ENCODE data around the gene MPO. TPM values are rescaled to one million over a fixed set of nuclear protein-coding genes. Genes with fewer than 3 reads are reported as not detected.

Gene MPO
- total RNA-seq, 2 experiments from 2014 or later: not detected

DNA sequence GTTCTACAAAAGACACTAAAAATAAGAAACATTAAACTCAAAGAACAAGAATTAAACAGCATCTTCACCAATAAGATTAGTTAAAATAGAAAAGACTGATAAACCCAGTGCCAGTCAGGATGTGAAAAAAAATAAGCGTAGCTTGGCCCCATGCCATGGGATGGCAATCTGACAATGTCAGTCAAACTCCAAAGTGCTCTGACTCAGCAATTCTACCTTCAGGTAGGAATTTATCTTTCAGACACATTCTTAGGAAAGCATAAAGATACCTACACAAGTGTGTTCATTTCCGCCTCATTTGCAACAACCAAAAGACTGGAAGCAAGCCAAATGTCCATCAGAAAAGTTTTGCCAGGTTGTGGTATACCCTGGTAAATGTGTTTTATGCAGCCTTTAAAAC, 9.1 kb upstream of the MPO start:
- no peaks in the 10 kb centered on the region for H3K9me3 Mint-ChIP-seq
- no peak overlapping the region for H3K4me3 Mint-ChIP-seq
- H3K27me3 Mint-ChIP-seq: peaks cover 39% of the 10 kb centered on the region
- POLR2A ChIA-PET: no interaction called here
- ATAC-seq (ENCODE audit: low read depth) (no peak), DNase-seq (no peak)
- H3K4me1 Mint-ChIP-seq: peaks cover under 1% of the 10 kb centered on the region
- no peak overlapping the region for H3K27ac Mint-ChIP-seq
- no peaks in the 10 kb centered on the region for H3K36me3 Mint-ChIP-seq

GRCh38 chr17:58285422-58285810, 4.7 kb upstream of the MPO start:
- no peak overlapping the region for H3K27ac Mint-ChIP-seq
- H3K27me3 Mint-ChIP-seq: peaks cover 19% of the 10 kb centered on the region
- POLR2A ChIA-PET: no interaction called here
- peaks cover 2% of the 10 kb centered on the region for H3K4me1 Mint-ChIP-seq
- no peaks in the 10 kb centered on the region for H3K9me3 Mint-ChIP-seq
- H3K36me3 Mint-ChIP-seq: no peaks in the 10 kb centered on the region
- DNase-seq (no peak), ATAC-seq (ENCODE audit: low read depth) (no peak)
- H3K4me3 Mint-ChIP-seq: no peak overlapping the region

DNA sequence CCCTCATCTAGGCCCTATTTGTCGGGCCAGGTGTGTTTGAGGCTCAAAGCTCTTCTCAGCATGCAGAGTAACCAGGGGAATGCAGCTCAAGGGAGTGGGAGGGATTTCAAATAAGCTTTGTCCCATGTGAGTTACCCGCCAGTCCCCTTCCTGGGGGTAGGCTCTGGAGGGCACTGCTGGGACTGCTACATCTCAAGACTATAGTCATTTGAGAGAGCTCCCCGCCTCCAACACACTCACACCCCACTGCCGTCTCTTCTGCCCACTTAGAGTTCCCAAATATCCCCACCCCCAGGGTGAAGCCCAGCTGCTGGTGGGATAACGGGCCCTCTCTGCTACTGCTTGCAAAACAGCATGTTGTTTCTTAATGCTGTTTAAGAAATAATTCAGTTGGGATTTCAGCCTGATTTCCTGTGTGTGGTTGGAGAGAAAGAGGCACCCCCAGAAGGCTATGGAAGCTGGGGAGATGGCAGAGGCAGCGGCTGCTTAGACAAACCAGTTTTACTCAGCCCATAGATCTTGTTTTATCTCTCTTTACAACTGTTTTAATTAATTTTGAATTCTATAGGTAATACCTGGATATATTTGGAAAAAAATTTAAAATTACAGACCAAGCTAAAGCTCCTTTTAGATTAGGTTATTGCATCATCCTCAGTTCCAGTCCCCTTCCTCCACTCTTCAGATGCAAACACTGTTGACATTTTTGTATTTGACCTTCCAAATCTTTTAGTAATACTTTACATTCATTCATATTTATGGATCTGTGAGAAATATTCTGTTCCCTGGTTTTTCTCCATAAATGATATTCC, 4.1 kb upstream of the MPO start:
- POLR2A ChIA-PET: no interaction called here
- no peak for DNase-seq

DNA sequence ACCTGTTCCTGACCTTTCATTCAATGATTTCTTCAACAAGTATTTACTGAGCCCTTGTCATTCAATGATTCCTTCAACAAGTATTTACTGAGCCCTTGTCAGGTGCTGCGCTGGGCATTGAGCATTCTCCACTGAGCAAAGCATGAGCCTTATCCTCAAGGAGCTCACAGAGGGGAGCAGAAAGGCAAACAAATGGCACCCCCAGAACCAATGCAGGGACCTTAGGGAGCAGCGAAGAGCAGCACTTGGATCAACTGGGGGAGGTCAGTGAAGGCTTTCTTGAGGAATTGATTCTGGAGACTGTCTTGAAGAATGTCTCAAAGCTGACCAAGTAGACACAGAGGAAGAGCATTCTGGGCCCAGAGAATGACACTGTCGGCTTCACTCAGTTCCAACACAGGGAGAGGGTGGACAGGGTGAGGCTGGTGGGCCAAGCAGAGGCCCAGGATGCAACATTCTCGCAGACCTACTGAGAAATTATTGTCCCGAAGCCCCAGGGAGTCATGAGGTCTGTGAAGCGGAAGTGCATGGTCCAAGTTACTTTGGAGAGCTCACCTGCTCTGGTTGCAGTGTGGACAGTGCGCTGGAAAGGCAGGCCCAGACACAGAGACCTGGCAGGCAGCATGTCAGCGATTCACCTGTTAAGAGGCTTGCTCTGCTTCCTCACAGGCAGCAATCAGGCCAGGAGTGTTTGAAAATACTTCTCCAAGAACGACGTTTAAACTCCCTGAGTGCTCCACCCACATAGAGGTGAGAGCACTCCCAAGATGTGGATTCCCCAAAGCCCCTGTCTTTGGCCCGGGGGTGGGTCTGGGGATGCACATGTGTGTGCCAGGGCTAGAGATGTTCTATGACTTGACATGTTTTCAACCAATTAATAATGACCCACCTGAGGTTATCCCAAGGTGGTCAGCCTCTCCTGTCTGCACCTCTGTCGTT, 3.2 kb upstream of the MPO start:
- Mint-ChIP-seq H3K9me3 (no peaks in the 10 kb centered on the region), H3K36me3 (no peaks in the 10 kb centered on the region), H3K27ac (no peak overlapping the region), H3K4me1 (peaks cover 5% of the 10 kb centered on the region), H3K4me3 (no peak overlapping the region), H3K27me3 (peaks cover 23% of the 10 kb centered on the region)
- no peak for DNase-seq
- POLR2A ChIA-PET: no interaction called here
- ATAC-seq (ENCODE audit: low read depth): no peak

More for the DNA sequence above, 4.1 kb upstream of the MPO start:
- H3K9me3 Mint-ChIP-seq: no peaks in the 10 kb centered on the region
- ATAC-seq (ENCODE audit: low read depth): no peak
- no peaks in the 10 kb centered on the region for H3K36me3 Mint-ChIP-seq
- no peak overlapping the region for H3K27ac Mint-ChIP-seq
- peaks cover 19% of the 10 kb centered on the region for H3K27me3 Mint-ChIP-seq
- no peak overlapping the region for H3K4me3 Mint-ChIP-seq
- H3K4me1 Mint-ChIP-seq: peaks cover 3% of the 10 kb centered on the region

GRCh38 chr17:58282442-58282841, 1.7 kb upstream of the MPO start:
- H3K4me3 Mint-ChIP-seq: no peak overlapping the region
- no peaks in the 10 kb centered on the region for H3K9me3 Mint-ChIP-seq
- peaks cover 32% of the 10 kb centered on the region for H3K27me3 Mint-ChIP-seq
- H3K4me1 Mint-ChIP-seq: peaks cover 5% of the 10 kb centered on the region
- no peaks in the 10 kb centered on the region for H3K36me3 Mint-ChIP-seq
- no peak overlapping the region for H3K27ac Mint-ChIP-seq
- ATAC-seq (ENCODE audit: low read depth) (no peak), DNase-seq (no peak)
- POLR2A ChIA-PET: no interaction called here

DNA sequence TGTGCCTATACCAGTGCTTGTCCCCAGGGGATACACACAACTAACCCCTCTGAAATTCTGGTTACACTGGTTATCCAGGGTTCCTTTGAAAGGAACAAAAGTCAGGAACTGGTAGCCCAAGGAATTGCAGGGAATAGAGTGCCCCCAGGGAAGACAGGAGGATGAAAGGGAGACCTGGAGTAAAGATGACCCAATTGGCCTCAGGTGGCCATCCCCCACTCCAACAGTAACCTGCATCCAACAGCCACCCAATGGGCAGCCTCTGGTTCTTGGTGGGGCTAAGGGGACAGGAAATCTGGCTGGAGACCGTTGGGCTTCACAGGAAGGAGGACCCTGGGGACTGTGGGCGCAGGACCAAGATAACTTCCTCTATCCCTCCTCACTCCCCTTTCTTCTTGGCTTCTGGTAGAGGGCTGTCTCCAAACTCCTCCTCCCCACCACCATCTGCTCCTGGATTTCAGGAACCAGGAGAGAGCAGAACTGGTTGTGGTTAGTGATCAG, 826 bp upstream of the MPO start:
- H3K4me3 Mint-ChIP-seq: no peak overlapping the region
- H3K9me3 Mint-ChIP-seq: no peaks in the 10 kb centered on the region
- H3K4me1 Mint-ChIP-seq: peaks cover 5% of the 10 kb centered on the region
- POLR2A ChIA-PET: no interaction called here
- ATAC-seq (ENCODE audit: low read depth): no peak
- H3K36me3 Mint-ChIP-seq: no peaks in the 10 kb centered on the region
- H3K27me3 Mint-ChIP-seq: peaks cover 33% of the 10 kb centered on the region
- DNase-seq: no peak
- no peak overlapping the region for H3K27ac Mint-ChIP-seq

DNA sequence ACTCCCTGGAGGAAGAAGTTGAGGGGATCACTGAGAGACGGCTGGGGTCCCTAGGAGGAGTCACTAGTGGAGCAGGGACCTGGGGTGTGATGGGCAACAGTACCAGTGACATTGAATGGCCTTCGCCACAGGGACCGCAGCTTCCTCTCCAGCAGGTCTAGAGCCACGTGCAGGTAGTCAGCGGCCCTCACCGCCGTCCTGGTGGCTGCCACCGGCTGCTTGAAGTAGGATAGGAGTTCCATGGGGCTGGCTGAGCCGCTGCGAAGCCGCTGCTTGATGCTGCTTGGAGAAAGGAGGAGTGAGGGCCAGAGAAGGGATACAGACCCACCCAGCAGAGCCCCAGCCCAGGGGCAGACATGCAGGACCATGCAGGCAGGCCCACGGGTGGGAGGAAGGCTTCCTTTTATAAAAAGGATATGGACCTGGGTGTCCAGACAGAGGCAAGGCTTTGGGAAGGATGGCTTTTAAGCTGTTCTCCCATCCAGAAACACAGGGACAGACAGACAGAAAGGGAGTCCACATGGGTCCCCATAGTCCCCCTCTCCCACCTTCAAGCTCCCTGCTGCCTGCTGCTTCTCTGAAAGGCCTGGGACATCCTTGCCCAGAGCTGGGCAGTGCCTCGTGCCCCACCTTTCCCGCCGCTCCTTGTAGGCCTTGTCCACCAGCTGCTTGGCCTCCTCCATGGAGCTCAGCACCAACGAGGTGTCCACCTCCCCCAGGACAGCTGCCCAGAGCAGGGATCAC, 827 bp downstream of the MPO start:
- peak; percentile 56 for ATAC-seq (ENCODE audit: low read depth)
- peaks cover 33% of the 10 kb centered on the region for H3K27me3 Mint-ChIP-seq
- H3K4me3 Mint-ChIP-seq: no peak overlapping the region
- no peak for DNase-seq
- POLR2A ChIA-PET: interaction anchor here (0.7 kb wide), 1 partner anchor 58 kb away, joined by 3 read pairs; no protein-coding TSS in a partner anchor
- peaks cover 5% of the 10 kb centered on the region for H3K4me1 Mint-ChIP-seq
- H3K9me3 Mint-ChIP-seq: no peaks in the 10 kb centered on the region
- H3K36me3 Mint-ChIP-seq: no peaks in the 10 kb centered on the region
- no peak overlapping the region for H3K27ac Mint-ChIP-seq

DNA sequence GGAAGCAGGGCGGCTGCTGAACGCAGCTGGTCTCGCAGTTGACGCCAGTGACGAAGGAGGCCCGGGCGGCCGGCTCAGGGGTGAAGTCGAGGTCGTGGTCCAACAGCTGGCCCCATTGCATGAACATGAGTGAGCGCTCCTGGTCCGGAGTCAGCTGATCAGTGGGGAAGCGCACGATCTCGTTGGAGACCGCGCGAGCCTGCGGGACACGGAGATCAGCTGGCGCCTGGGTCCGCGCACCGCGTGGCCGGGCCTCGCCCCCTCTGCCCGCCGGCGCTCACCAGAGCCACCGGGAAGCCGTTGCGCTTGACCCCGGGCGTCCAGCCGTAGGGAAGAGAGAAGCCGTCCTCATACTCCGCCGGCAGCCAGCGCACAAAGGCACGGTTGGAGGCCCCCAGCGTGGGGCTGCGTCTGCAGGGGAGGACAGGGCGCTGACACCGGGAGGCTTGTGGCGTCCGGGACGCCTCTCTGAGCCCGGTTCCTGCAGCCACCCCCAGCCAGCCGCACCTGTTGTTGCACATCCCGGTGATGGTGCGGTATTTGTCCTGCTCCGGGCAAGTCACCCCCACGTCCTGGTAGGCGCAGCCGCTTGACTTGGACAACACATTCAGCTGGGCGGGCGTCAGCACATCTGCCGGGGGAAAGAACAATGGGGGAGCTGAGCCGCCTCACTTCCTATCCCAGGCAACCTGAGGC, 1.6 kb downstream of the MPO start:
- DNase-seq (no peak), ATAC-seq (ENCODE audit: low read depth) (peak; percentile 8)
- no peak overlapping the region for H3K4me3 Mint-ChIP-seq
- H3K27me3 Mint-ChIP-seq: peaks cover 35% of the 10 kb centered on the region
- peaks cover 3% of the 10 kb centered on the region for H3K4me1 Mint-ChIP-seq
- H3K36me3 Mint-ChIP-seq: no peaks in the 10 kb centered on the region
- no peaks in the 10 kb centered on the region for H3K9me3 Mint-ChIP-seq
- H3K27ac Mint-ChIP-seq: no peak overlapping the region
- POLR2A ChIA-PET: no interaction called here

- H3K4me1 Mint-ChIP-seq: peaks cover 3% of the 10 kb centered on the region
- no peaks in the 10 kb centered on the region for H3K9me3 Mint-ChIP-seq
- H3K4me3 Mint-ChIP-seq: no peak overlapping the region
- peaks cover 35% of the 10 kb centered on the region for H3K27me3 Mint-ChIP-seq
- DNase-seq (no peak), ATAC-seq (ENCODE audit: low read depth) (no peak)
- POLR2A ChIA-PET: no interaction called here
- H3K27ac Mint-ChIP-seq: no peak overlapping the region
- no peaks in the 10 kb centered on the region for H3K36me3 Mint-ChIP-seq
These were observed 2.1 kb downstream of the MPO start for GRCh38 chr17:58278661-58279015.

DNA sequence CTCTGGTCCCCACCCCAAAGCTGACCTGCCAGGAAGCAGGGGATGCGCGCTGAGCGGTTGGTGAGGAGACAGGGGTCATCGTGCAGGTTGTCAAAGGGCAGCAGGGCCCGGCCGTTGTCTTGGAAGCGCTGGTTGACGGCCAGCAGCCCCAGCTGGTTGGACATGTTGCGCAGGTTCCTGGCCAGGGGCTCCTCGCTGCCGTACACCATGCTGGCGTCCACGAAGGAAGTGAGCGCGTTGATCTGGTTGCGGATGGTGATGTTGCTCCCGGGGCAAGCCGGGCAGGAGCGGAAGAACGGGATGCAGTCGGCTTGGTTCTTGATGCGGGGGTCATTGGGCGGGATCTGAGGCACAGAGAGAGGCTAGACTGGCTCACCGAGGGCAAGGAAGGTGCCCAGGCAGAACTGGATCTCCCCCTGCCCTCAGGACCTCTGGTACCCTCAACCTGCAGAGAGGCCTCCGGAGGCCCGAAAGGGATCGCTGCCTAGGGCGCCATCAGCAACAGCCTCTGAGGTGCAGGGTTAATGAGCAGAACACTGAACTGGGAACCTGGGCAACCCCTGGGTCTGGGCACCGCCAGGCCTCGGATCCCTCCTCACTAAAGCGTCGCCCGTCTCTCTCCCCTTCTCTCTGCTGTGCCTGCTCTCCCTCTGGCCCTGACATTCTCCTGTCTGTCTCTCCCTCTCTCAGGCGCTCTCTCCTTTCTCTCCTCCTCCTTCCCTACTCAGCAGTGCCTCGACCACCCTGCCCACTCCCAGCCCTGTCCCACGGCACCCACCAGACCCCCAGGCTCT, 2.7 kb downstream of the MPO start:
- DNase-seq (no peak), ATAC-seq (ENCODE audit: low read depth) (no peak)
- POLR2A ChIA-PET: interaction anchor here (1.1 kb wide), 1 partner anchor 49 kb away, joined by 3 read pairs; no protein-coding TSS in a partner anchor
- H3K4me3 Mint-ChIP-seq: no peak overlapping the region
- H3K4me1 Mint-ChIP-seq: peaks cover 3% of the 10 kb centered on the region
- peaks cover 35% of the 10 kb centered on the region for H3K27me3 Mint-ChIP-seq
- H3K9me3 Mint-ChIP-seq: no peaks in the 10 kb centered on the region
- no peaks in the 10 kb centered on the region for H3K36me3 Mint-ChIP-seq
- no peak overlapping the region for H3K27ac Mint-ChIP-seq

- DNase-seq (no peak), ATAC-seq (ENCODE audit: low read depth) (no peak)
- Mint-ChIP-seq H3K9me3 (no peaks in the 10 kb centered on the region), H3K27me3 (peaks cover 31% of the 10 kb centered on the region), H3K27ac (no peak overlapping the region), H3K4me3 (no peak overlapping the region), H3K36me3 (no peaks in the 10 kb centered on the region), H3K4me1 (peaks cover 3% of the 10 kb centered on the region)
- POLR2A ChIA-PET: interaction anchor here (1.1 kb wide), 1 partner anchor 49 kb away, joined by 3 read pairs; no protein-coding TSS in a partner anchor
These were observed 3.5 kb downstream of the MPO start for GRCh38 chr17:58277107-58277801.

DNA sequence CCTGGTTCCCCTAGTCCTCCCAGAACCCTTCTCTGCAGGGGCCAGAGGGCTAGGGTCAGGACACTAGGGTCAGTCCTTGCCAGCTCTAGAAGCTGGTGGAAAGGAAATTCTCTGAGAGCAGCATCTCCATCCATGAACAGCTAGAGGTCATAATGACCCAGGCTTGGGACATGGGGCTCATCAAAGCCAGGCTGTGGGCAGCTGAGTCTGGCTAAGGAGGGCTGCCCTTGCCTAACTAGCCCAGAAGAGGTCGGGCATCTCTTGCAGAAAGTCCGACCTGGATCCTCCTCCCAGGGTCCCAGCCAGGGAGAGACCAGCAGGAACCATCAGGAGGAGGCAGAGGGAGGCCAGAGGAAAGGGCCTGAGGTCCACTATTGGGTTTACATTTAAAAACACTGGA, 4.3 kb downstream of the MPO start:
- DNase-seq (no peak), ATAC-seq (ENCODE audit: low read depth) (no peak)
- Mint-ChIP-seq H3K4me1 (peaks cover 3% of the 10 kb centered on the region), H3K27me3 (peaks cover 31% of the 10 kb centered on the region), H3K36me3 (no peaks in the 10 kb centered on the region), H3K27ac (no peak overlapping the region), H3K9me3 (no peaks in the 10 kb centered on the region), H3K4me3 (no peak overlapping the region)
- POLR2A ChIA-PET: no interaction called here
